ENCODE measurements around the gene TSNAX.

DNA sequence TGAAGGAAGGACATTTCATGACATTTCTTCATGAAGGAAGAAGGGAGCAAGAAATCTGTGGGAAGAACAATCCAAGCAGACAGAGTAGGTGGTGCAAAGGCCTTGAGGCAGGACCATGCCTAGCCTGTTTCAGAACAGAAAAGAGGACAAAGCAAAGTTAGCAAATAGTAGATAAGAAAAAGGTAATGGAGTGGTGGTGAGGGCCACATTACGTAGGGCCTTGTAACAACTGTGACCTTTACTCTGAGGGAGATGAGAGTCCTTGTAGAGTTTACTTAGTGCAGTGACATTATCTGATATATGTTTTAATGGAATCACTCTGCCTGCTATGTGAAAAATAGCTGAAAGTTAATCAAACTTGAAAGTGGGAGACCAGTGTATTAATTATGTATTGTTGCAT lies 6.4 kb upstream of the TSNAX start:
- TF ChIP-seq CTCF (optimal IDR thresholded peaks at IDR 0.05 in 1 of 3, IDR thresholded peaks at IDR 0.05 in 1 of 3, conservative IDR thresholded peaks at IDR 0.05 in 1 of 3; ENCODE audit: extremely low read depth in 1 of 3, insufficient read depth in 2 of 3, low read length in 3 of 3) (no peak), EZH2 (IDR thresholded peaks at IDR 0.05; ENCODE audit: low read length) (no peak)
